LNCAP (cell line): ENCODE data around the gene CNTN6.

Source experiments
- CTCF ChIP-seq: fragments of 450-650 bp; IDR thresholded peaks from 2 replicates; pipeline ENCODE4 v1.5.1; 2017; ENCODE audit warnings: mild to moderate bottlenecking

CNTN6 gene

GRCh38 chr3:1207904-1208303 is 115.1 kb downstream of the CNTN6 start:
- TF ChIP-seq CTCF: no peak

GRCh38 chr3:1214933-1215332 is 122.1 kb downstream of the CNTN6 start:
- no peak for TF ChIP-seq CTCF

DNA sequence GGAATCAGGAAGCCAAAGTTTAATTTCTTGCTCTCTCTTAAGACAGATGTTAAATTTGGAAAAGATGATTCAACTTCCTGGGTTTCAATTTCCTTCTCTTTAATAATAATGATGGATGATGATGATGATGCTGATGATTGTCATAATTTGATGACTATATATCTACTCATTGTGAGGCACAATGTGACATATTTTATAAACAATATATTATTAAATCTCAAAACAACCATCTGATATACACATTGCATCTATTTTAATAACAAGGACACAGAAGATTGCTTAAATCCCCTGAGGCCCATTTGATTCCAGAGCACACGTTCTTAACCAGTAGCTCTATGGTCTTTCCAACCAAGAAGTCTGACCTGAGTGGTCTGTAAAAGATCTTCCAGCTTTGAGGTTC is 124.0 kb downstream of the CNTN6 start:
- TF ChIP-seq CTCF: no peak

- TF ChIP-seq CTCF: no peak
Measured at GRCh38 chr3:1227111-1227510, 134.3 kb downstream of the CNTN6 start.

DNA sequence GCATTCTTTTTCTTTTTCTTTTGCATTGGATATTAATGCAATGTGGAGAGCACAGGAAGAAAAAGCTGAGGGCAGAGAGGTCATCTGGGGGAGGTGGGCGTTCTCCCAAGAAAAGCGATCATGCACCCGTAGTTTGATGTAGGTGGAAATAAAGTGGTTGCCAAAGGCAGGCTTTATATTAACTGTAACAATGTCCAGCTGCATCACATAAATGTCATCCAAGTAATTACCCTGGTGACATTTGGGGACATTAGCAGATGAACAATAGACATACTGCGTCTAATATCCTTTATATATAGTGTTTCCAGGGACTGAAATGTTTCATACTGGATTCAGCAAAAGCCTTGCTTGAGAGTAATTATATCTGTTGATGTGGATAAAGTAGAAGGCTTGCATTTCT is 135.5 kb downstream of the CNTN6 start:
- no peak for TF ChIP-seq CTCF

DNA sequence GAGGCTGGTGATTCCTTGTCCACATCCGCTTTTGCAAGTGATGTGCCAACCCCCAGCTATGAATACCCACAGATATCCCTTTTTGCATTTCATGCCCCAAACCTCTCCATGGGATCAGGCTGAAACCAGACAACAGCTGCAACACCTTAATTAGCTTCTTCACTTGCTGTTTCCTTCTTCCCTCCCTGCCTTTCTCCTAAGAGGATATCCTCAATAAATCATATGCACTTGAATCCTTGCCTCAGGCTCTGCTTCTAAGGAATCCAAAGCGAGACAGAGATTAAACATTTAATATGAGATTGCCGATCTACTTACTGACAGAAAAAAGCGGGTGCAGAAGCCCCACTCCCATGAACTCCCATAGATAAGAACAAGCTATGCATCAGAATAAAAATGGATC is 138.1 kb downstream of the CNTN6 start:
- TF ChIP-seq CTCF: no peak

DNA sequence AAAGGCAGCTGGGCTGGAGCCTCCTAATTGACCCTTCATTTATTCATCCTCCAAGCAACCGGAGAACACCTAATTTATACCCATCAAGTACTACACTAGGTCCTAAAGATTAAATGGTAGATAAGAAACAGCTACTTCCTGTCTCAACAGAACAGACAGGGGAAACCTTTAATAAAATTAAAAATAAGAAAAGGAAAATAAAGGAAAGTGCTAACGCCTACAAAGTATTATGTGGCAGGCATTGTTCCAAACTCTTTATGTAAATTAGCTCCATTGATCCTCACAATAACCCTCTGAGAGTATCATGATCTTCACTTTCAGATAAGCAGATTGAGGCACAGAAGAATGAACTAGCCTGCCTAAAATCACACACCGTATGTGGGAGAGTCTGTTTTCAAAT is 139.5 kb downstream of the CNTN6 start:
- TF ChIP-seq CTCF: no peak

DNA sequence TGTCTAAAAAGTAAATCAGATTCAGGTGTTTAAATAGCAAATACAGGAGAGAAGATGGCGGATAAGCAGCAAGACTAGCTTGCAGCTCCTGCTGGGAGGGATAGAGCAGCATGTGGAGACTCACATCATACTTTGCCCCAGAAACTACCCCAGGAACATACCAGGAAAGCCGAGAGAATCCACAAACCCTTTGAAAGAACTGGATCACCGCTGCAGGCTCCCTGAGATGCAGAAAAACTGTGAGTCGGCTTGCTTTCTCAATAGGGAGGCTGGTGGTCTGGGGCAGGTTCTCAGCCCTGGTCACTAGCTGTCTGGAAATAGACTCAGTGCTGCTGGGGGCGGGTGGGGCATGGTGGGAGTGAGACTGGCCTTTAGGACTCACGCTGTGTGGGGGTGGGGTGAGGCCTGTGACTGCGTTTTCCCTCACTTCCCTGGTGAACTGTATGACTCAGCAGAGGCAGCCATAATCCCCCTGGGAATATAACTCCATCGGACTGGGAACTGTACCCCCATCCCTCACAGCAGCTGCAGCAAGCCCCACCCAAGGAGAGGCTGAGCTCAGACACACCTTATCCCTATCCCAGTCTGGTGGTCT is 142.8 kb downstream of the CNTN6 start:
- TF ChIP-seq CTCF: no peak
